ENCODE measurements around the gene CHSY1.
A peak's percentile ranks its signal among the peaks of the same experiment; 100 is the strongest.

CHSY1 gene

GRCh38 chr15:101275018-101275417 lies 23.2 kb upstream of the CHSY1 start:
- intact Hi-C loops (cut with DNase I) = loop anchor here (10.0 kb wide), 1 partner anchor 670 kb away; the partner anchor contains the start of genes ASB7 and LINS1
- no peak for DNase-seq

GRCh38 chr15:101273534-101273933 lies 21.7 kb upstream of the CHSY1 start:
- intact Hi-C loops (cut with DNase I) = loop anchor here (10.0 kb wide), 1 partner anchor 669 kb away; the partner anchor contains the start of genes ASB7 and LINS1
- peak in 1 of 42 donors; percentile 0 for DNase-seq

GRCh38 chr15:101272584-101272983 lies 20.7 kb upstream of the CHSY1 start:
- peak in 1 of 42 donors; percentile 16 for DNase-seq
- intact Hi-C loops (cut with DNase I) = loop anchor here (10.0 kb wide), 1 partner anchor 668 kb away; the partner anchor contains the start of genes ASB7 and LINS1

- no peak for DNase-seq
- intact Hi-C loops (cut with DNase I) = loop anchor here (10.0 kb wide), 1 partner anchor 665 kb away; the partner anchor contains the start of genes ASB7 and LINS1
Measured at GRCh38 chr15:101269479-101270223, 17.8 kb upstream of the CHSY1 start.

- DNase-seq = peak in 41 of 42 donors; percentile 18 to 87 (median 68)
- intact Hi-C loops (cut with DNase I) = no loop called here
Measured at GRCh38 chr15:101267320-101268104, 15.7 kb upstream of the CHSY1 start.

GRCh38 chr15:101266787-101267186 lies 14.9 kb upstream of the CHSY1 start:
- intact Hi-C loops (cut with DNase I) = no loop called here
- DNase-seq = no peak

- DNase-seq = no peak
- intact Hi-C loops (cut with DNase I) = no loop called here
Measured at GRCh38 chr15:101266034-101266433, 14.2 kb upstream of the CHSY1 start.

- intact Hi-C loops (cut with DNase I) = no loop called here
- DNase-seq = no peak
Measured at GRCh38 chr15:101264911-101265641, 13.2 kb upstream of the CHSY1 start.

- intact Hi-C loops (cut with DNase I) = no loop called here
Measured at GRCh38 chr15:101264011-101264410, 12.2 kb upstream of the CHSY1 start.

GRCh38 chr15:101262551-101262950 lies 10.7 kb upstream of the CHSY1 start:
- no peak for DNase-seq
- intact Hi-C loops (cut with DNase I) = no loop called here

More at GRCh38 chr15:101264011-101264410, 12.2 kb upstream of the CHSY1 start:
- no peak for DNase-seq

GRCh38 chr15:101258238-101259144 lies 6.6 kb upstream of the CHSY1 start:
- peak in 41 of 42 donors; percentile 41 to 89 (median 74) for DNase-seq
- intact Hi-C loops (cut with DNase I) = loop anchor here (2.0 kb wide), 1 partner anchor 244 kb away; no protein-coding TSS in a partner anchor

GRCh38 chr15:101256757-101257156 lies 4.9 kb upstream of the CHSY1 start:
- no peak for DNase-seq
- intact Hi-C loops (cut with DNase I) = no loop called here

GRCh38 chr15:101255615-101256241 lies 3.9 kb upstream of the CHSY1 start:
- DNase-seq = no peak
- intact Hi-C loops (cut with DNase I) = no loop called here

- intact Hi-C loops (cut with DNase I) = no loop called here
- DNase-seq = peak in 1 of 42 donors; percentile 16
Measured at GRCh38 chr15:101255051-101255395, 3.2 kb upstream of the CHSY1 start.

GRCh38 chr15:101254157-101255050 lies 2.6 kb upstream of the CHSY1 start:
- no peak for DNase-seq
- intact Hi-C loops (cut with DNase I) = no loop called here

- no peak for DNase-seq
- intact Hi-C loops (cut with DNase I) = loop anchor here (2.0 kb wide), 1 partner anchor 164 kb away; no protein-coding TSS in a partner anchor
Measured at GRCh38 chr15:101252836-101253235, 988 bp upstream of the CHSY1 start.
